ENCODE results near the gene MANBA.
"Not testable (repeated sequence)": the region's sequence is repeated elsewhere in the genome, so short reads cannot be mapped to it uniquely, and the experiment has no call there.

Gene MANBA

GRCh38 chr4:102725229-102725628, 35.5 kb downstream of the MANBA start:
- in situ Hi-C loops (cut with HindIII; ENCODE audit: low sequenced_read_pairs): no loop called here

DNA sequence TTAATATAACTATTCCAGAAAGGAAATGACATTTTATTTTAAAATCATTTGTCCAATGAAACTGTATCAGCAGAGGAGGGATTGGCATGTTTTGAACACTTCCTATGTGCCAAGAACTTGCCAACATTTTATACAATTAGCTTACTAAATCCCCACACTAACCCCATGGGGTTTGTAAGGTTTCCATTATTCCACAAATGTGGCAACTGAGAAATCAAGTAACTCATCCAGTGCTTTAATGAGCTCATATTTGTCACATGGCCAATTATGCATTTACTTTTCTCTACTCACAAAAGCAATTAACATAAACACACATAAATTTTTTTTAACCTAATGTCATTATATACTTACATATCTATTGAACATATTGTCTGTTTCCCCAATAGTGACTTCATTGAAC, 37.3 kb downstream of the MANBA start:
- in situ Hi-C loops (cut with HindIII; ENCODE audit: low sequenced_read_pairs): no loop called here

DNA sequence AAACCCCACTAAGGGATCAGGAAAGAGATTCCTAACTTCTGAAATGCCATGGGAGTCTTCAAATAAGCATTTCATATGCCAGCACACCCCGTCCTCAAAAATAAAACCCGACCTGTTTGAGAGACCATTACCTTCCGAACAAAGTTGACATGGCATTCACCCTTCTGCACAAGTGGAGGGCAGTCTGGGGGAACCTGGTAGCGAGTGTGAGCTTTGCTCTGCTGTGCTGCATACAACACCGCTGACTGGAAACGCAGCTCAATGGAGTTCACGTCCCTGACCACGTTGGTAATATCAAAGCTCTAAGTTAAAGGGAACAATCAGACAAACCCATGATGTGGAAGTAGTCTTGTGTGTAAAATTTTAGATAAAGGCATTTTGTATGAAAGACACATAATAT, 38.0 kb downstream of the MANBA start:
- in situ Hi-C loops (cut with HindIII; ENCODE audit: low sequenced_read_pairs): no loop called here

DNA sequence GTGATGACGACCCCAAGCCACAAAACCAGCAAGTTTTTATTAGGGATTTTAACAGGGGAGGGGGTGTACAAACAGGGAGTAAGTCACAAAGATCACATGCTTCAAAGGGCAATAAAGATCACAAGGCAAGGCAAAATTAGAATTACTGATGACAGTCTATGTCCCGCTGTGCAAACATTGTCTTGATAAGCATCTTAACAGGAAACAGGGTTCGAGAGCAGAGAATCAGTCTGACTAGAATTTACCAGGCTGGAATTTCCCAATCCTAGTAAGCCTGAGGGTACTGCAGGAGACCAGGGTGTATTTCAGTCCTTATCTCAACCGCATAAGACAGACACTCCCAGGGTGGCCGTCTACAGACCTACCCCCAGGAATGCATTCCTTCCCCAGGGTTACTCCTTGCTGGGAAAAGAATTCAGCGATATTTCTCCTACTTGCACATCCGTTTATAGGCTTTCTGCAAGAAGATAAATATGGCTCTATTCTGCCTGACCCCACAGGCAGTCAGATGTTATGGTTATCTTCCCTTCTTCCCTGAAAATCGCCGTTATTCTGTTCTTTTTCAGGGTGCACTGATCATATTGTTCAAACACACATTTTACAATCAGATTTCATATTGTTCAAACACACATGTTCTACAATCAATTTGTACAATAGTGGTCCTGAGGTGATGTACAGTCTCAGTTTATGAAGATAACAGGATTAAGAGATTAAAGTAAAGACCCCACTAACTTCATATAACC, 41.8 kb downstream of the MANBA start:
- in situ Hi-C loops (cut with HindIII; ENCODE audit: low sequenced_read_pairs): not testable (repeated sequence)

- in situ Hi-C loops (cut with HindIII; ENCODE audit: low sequenced_read_pairs): no loop called here
Measured at GRCh38 chr4:102717448-102718092, 43.2 kb downstream of the MANBA start.

- in situ Hi-C loops (cut with HindIII; ENCODE audit: low sequenced_read_pairs): no loop called here
Measured at GRCh38 chr4:102715057-102715456, 45.7 kb downstream of the MANBA start.

GRCh38 chr4:102713774-102714173, 47.0 kb downstream of the MANBA start:
- in situ Hi-C loops (cut with HindIII; ENCODE audit: low sequenced_read_pairs): not testable (repeated sequence)

DNA sequence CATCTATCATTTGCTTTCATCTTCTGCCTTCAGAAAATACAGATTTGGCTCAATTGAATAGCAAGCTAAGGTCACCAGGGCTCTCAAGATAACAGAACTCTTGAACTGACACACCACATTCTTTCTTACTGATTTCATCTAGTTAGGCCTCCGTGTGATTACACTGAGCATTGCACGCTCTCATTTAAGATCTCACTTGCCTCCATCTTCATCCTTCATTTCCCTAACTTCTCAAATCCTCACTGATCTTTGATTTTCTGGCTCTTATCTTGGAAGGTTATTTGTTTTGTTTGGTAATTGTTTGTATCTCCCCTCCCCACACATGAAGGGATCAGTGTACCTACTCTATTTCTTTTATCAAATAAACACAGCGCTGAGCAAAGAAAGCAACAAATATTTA, 47.7 kb downstream of the MANBA start:
- in situ Hi-C loops (cut with HindIII; ENCODE audit: low sequenced_read_pairs): no loop called here

DNA sequence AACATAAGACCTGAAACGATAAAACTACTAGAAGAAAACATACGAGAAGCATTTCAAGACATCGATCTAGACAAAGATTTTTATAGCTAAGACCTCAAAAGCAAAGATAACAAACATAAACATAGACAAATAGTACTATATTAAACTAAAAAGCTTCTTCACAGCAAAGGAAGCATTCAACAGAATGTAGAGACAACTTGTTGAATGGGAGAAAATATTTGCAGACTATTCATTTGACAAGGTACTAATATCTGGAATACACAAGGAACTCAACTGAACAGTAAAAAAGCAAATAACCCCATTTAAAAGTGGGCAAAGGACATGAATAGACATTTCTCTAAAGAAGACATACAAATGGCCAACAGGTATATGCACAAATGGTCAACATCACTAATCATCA, 49.8 kb downstream of the MANBA start:
- in situ Hi-C loops (cut with HindIII; ENCODE audit: low sequenced_read_pairs): no loop called here

GRCh38 chr4:102709060-102709459, 51.7 kb downstream of the MANBA start:
- in situ Hi-C loops (cut with HindIII; ENCODE audit: low sequenced_read_pairs): not testable (repeated sequence)

GRCh38 chr4:102707150-102707549, 53.6 kb downstream of the MANBA start:
- in situ Hi-C loops (cut with HindIII; ENCODE audit: low sequenced_read_pairs): no loop called here

GRCh38 chr4:102705391-102705935, 55.3 kb downstream of the MANBA start:
- in situ Hi-C loops (cut with HindIII; ENCODE audit: low sequenced_read_pairs): no loop called here

- in situ Hi-C loops (cut with HindIII; ENCODE audit: low sequenced_read_pairs): no loop called here
Measured at GRCh38 chr4:102696758-102697157, 64.0 kb downstream of the MANBA start.

DNA sequence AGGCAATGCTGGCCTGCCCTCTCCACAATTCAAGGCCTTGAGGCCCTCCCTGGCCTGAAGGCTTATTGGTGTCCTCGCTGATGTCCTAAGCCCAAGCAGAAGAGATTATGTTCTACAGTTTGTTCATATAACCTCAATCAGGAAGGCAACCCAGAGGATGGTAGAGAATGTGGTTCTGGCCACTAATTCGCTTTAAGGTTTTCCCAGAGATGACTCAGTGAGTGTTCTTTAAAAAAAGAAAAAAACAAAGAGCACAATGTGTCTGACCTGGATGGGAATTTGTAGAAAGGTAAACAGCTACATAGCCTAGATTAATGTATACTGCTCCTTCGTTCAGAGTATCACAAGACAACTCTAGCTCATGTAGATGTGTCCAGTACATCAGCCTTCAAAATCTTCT, 66.0 kb downstream of the MANBA start:
- in situ Hi-C loops (cut with HindIII; ENCODE audit: low sequenced_read_pairs): no loop called here

DNA sequence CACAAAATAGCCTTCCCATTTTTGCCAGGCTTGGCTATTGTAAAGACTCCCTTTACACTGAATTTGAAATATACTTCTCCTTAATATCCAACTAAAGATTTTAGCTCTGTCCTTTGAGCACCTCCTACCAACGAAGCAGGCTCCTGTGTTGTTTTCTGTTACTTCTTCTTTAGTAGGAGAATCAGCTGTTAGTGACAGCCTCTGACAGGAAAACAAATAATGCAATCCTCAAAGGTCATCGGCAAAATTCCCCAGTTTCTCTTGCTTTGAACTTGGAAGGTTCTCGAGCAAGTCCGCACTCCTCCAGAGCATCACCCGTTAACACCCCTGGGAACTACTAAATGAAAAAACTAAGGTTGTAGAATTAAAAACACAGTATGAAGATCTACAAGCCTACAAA, 66.9 kb downstream of the MANBA start:
- in situ Hi-C loops (cut with HindIII; ENCODE audit: low sequenced_read_pairs): no loop called here

- in situ Hi-C loops (cut with HindIII; ENCODE audit: low sequenced_read_pairs): no loop called here
Measured at GRCh38 chr4:102693262-102693850, 67.4 kb downstream of the MANBA start.

DNA sequence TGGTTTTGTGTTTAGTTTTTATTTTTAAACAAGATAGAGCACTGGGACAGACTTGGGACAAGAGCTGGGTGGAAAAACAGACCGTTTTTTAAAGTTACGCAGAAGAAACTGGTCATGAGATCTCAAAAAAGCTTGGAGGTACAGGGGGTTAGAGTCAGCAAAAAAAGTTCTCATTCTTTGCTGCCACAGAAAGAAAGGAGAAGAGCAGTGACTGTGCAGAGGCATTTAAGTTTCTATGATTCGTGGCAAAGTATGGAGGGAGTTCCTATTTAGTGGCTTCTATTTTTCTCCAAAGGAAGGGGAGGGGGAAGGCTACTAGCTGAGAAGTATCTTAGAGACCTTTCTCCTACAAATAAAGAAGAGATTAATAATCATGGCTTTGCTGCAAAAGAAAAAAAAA, 68.3 kb downstream of the MANBA start:
- in situ Hi-C loops (cut with HindIII; ENCODE audit: low sequenced_read_pairs): no loop called here

DNA sequence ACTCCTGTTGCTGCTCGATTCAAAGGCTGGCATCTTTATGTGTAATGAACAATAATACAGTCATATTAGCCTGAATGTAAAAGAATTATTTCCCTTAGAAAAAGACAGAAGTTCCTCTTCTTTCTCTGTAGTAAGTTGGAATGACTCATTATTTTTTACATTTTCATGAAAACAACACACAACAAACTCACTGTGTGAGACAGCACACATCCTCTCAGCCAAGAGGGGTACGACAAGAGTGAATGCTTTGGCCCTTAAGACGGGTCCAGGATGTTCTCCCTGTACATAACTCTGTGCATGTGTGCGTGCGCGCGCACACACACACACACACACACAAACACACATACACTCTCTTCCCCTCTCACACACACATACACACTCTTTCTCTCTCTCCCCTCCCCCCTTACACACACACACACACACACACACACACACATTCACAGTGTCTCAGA, 72.8 kb downstream of the MANBA start:
- in situ Hi-C loops (cut with HindIII; ENCODE audit: low sequenced_read_pairs): no loop called here

DNA sequence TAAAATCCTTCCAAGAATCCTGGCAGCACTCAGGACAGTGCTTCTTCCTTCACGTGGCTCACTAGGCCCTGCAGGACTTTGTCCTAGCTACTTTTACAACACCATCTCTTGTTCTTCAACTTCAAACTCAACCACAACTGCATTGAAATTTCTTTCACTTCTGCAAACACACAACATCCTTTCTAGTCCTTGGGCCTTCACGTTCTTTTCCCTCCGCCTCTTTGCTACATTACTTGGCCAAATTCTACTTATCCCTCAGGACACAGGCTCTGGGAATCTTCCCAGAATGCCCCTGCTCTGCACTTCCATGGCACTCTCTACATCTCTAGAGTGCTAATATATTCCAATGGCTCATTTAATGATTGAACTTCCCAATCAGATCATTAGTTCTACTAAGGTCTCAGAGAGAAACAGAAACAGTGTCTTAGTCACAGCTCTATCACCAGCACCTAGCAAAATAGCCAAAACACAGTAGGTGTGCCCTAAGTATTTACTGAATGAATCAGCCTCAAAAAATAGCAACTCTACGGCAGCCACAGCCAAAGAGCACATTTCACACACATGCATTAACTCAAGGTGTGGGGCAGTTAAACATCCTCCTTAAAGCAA, 73.3 kb downstream of the MANBA start:
- in situ Hi-C loops (cut with HindIII; ENCODE audit: low sequenced_read_pairs): no loop called here

DNA sequence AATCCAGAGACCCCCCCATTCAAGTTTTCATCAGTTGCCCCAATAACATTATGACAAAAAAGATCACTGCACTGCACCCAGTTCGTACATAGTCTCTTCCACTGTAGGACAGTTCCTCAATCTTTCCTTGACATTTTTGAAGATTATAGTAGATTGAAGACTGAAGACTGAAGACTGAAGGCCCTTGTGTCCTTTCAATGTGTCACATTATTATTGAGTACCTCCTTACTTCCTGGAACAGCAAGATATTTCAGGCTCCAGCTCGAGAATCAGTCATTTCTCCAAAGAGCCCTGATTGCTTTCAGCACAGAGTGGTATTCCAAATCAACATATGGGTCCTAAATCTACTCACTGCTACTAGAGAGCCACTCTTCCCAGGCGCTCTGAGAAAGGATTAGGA, 75.0 kb downstream of the MANBA start:
- in situ Hi-C loops (cut with HindIII; ENCODE audit: low sequenced_read_pairs): no loop called here

DNA sequence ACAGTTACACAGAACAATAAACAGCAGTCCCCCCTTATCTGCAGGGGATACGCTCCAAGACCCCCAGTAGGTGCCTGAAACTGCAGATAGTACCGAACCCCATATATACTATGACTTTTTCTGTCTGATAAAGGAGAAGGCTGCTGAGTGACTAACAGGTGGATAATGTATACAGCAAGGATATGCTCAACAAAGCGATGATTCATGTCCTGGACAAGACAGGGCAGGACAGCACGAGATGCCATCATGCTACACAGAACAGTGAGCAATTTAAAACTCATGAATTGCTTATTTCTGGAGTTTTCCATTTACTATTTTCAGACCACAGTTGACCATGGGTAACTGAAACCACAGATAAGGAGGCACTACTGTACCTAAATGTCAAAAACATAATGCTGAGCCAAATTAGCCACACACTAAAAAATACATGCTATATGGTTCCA, 76.1 kb downstream of the MANBA start:
- in situ Hi-C loops (cut with HindIII; ENCODE audit: low sequenced_read_pairs): no loop called here

Measured in DLD1 (cell line).